Astrocyte of the spinal cord (primary cell): Measurements from ENCODE around the gene IL1B.

Experiments used
- DNase-seq: peaks from one replicate; pipeline ENCODE4 v3.0.0; 2011; ENCODE audit warnings: low read depth, low spot score
- H3K4me3 ChIP-seq: 2 replicates; pipeline ENCODE4 v1.5.1; 2011; ENCODE audit warnings: low read depth, mild to moderate bottlenecking, low read length, moderate library complexity
- CTCF ChIP-seq: IDR thresholded peaks from 2 replicates; pipeline ENCODE4 v1.5.1; 2012; ENCODE audit warnings: low read depth, mild to moderate bottlenecking, low read length, inconsistent platforms
- in situ Hi-C: cut with HindIII; loops from 2 replicates; pipeline ENCODE4 v1.10.0; 2017; ENCODE audit warnings: low sequenced_read_pairs

Gene IL1B

GRCh38 chr2:112792419-112792818 lies 44.2 kb downstream of the IL1B start:
- TF ChIP-seq CTCF: no peak
- in situ Hi-C loops: no loop called here
- no peak for DNase-seq
- no peak overlapping the region for H3K4me3 ChIP-seq

DNA sequence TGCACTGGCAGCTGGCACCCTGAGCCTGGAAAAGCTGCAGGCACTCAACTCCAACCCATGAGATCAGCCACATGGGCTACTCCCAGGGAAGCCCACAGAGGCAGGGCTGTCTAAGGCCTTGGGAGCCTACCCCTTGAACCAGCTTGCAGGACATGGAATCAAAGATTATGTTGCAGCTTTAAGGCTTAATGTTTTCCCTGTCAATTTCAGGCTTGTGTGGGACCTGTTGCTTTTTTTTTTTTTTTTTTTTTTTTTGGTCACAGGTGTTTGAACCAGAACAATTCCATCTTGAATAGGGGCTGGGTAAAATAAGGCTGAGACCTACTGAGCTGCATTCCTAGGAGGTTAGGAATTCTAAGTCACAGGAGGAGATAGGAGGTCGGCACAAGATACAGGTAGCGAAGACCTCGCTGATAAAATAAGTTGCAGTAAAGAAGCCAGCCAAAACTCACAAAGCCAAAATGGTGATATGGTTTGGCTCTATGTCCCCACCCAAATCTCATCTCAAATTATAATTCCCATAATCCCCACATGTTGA lies 44.8 kb downstream of the IL1B start:
- TF ChIP-seq CTCF: no peak
- in situ Hi-C loops: no loop called here
- H3K4me3 ChIP-seq: no peak overlapping the region
- DNase-seq: no peak

- DNase-seq: no peak
- in situ Hi-C loops: no loop called here
- TF ChIP-seq CTCF: no peak
- no peak overlapping the region for H3K4me3 ChIP-seq
Observed at GRCh38 chr2:112791019-112791418, 45.6 kb downstream of the IL1B start.

DNA sequence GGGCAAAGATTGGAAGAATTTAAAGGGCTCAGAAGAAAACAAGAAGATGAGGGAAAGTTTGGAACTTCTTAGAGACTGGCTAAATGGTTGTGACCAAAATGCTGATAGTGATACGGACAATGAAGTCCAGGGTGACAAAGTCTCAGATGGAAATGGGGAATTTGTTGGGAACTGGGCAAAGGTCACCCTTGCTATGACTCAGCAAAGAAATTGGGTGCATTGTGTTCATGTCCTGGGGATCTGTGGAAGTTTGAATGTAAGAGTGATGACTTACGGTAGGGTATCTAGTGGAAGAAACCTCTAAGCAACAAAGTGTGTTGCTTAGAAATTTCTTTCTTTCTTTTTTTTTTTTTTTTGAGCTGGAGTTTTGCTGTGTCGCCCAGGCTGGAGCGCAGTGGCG lies 46.3 kb downstream of the IL1B start:
- no peak for TF ChIP-seq CTCF
- no peak overlapping the region for H3K4me3 ChIP-seq
- no peak for DNase-seq
- in situ Hi-C loops: no loop called here

GRCh38 chr2:112789186-112789585 lies 47.4 kb downstream of the IL1B start:
- H3K4me3 ChIP-seq: no peak overlapping the region
- no peak for DNase-seq
- TF ChIP-seq CTCF: no peak
- in situ Hi-C loops: no loop called here

- in situ Hi-C loops: no loop called here
- TF ChIP-seq CTCF: no peak
- H3K4me3 ChIP-seq: no peak overlapping the region
- DNase-seq: no peak
Observed at GRCh38 chr2:112788653-112789052, 47.9 kb downstream of the IL1B start.
